Measurements from ENCODE around the gene SMPDL3B. TPM values are rescaled to one million over a fixed set of nuclear protein-coding genes. Genes with fewer than 3 reads are reported as not detected.

SMPDL3B gene
- total RNA-seq, 1 experiment from 2014 or later, result 11.7 TPM

DNA sequence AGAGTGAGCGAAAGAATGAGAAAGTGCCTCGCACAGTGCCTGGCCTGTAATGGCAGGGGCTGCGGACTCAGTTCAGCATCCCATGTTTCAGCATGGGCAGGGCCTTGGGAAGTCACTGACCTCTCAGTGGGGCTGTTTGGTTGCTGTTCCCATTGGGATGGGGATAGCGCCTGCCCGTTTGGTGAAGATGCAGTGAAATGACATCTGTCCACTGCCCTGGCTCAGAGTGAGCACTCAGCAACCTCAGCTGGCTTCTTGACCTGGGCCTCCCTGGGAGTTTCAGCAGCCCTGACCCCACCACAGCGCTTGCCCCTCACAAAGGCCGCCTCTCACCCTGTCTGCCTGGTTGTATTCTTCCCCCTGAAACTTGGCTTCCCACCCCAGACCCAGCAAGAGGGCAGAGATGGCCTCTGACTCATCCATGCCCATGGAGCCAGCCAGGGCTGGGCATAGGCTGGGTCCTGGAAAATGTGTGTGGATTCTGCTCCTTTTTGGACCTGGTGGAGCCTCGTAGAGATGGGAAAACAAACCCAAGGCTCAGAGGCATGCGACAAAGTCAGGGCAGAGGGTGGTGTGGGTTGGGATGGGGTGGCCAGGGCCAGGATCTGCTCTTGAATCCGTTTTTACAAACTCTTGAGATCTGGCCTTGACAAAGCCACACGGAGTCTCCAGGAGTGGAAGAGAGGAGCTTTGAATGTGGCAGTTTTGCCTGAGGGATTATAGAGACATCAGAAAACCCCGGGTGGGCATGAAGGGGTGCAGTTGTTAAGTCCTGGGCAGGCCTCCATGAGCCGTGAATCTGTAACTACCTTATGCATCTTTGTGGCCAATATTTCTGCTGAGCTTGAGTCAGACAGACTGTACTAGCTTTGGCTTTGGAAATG is 26.2 kb downstream of the SMPDL3B start:
- no TSS peak for BruUV-seq (replicated peaks)
- CTCF ChIA-PET, result no interaction called here
- H3K27me3 Mint-ChIP-seq (ENCODE audit: insufficient read depth, unreplicated experiment), result no peaks in the 10 kb centered on the region
- H3K27ac Mint-ChIP-seq (ENCODE audit: unreplicated experiment), result no peak overlapping the region
- intact Hi-C loops (cut with micrococcal nuclease; ENCODE audit: unreplicated experiment), result loop anchor here (5.0 kb wide), 1 partner anchor 104 kb away; no protein-coding TSS in a partner anchor
- H3K36me3 ChIP-seq (ENCODE audit: control insufficient read depth, insufficient read depth, low read length), result no peaks in the 10 kb centered on the region
- DNase-seq, result no peak
- H3K4me3 ChIP-seq (ENCODE audit: low read depth, low read length), result peak overlapping the region; percentile 63
- H3K4me1 Mint-ChIP-seq (ENCODE audit: low read depth, unreplicated experiment), result no peaks in the 10 kb centered on the region
- POLR2A ChIA-PET, result interaction anchor here (1.3 kb wide), 1 partner anchor 26 kb away, joined by 4 read pairs; the partner anchor contains the start of gene SMPDL3B
- TF ChIP-seq, protein P1, sequence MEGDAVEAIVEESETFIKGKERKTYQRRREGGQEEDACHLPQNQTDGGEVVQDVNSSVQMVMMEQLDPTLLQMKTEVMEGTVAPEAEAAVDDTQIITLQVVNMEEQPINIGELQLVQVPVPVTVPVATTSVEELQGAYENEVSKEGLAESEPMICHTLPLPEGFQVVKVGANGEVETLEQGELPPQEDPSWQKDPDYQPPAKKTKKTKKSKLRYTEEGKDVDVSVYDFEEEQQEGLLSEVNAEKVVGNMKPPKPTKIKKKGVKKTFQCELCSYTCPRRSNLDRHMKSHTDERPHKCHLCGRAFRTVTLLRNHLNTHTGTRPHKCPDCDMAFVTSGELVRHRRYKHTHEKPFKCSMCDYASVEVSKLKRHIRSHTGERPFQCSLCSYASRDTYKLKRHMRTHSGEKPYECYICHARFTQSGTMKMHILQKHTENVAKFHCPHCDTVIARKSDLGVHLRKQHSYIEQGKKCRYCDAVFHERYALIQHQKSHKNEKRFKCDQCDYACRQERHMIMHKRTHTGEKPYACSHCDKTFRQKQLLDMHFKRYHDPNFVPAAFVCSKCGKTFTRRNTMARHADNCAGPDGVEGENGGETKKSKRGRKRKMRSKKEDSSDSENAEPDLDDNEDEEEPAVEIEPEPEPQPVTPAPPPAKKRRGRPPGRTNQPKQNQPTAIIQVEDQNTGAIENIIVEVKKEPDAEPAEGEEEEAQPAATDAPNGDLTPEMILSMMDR (IDR thresholded peaks at IDR 0.05; ENCODE audit: insufficient read depth in 1 of 2, low read depth in 1 of 2, low read length in 1 of 2, severe bottlenecking in 1 of 2, unreplicated experiment in 1 of 2), result no peak
- no peaks in the 10 kb centered on the region for H3K9me3 ChIP-seq
- no peaks in the 10 kb centered on the region for H3K9me3 Mint-ChIP-seq (ENCODE audit: unreplicated experiment)
- no peaks in the 10 kb centered on the region for H3K27me3 ChIP-seq (replicated peaks; ENCODE audit: control insufficient read depth, insufficient read depth, low read length)
- H3K36me3 Mint-ChIP-seq (ENCODE audit: insufficient read depth, unreplicated experiment), result no peaks in the 10 kb centered on the region
- H3K4me1 ChIP-seq, result no peaks in the 10 kb centered on the region
- peak overlapping the region; percentile 77 for H3K4me3 Mint-ChIP-seq (ENCODE audit: unreplicated experiment)

DNA sequence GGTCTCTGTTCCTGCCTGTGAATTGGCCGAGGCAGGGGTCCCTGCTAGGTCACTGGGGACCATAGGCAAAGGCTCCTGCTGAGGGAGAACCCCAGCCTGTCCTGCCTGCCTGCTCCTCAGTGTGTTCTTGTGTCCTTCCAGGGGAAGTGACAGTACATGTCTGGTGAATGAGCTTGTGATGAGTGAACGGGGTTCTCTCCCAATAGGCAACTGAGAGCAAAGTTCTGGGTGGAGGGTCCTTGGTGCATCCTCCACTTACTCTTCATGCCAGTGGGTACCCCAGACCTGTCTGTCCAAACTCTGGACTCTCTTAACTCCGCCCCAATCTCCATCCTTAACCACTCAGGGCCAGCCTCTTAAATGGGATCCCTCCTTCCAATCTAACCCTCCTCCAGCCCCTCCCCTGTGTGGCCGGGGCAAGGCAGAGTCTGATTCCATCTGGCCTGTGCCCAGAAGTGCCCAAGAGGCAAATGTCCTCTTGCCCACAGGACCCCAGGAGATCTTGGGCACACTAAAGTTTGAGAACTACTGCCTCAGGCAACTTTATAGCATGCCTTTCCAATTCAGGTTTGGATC is 26.9 kb downstream of the SMPDL3B start:
- ChIA-PET POLR2A (no interaction called here), CTCF (no interaction called here)
- no peak overlapping the region for H3K27ac Mint-ChIP-seq (ENCODE audit: unreplicated experiment)
- Histone ChIP-seq H3K4me1 (no peaks in the 10 kb centered on the region), H3K27me3 (replicated peaks; ENCODE audit: control insufficient read depth, insufficient read depth, low read length) (no peaks in the 10 kb centered on the region), H3K9me3 (no peaks in the 10 kb centered on the region), H3K4me3 (ENCODE audit: low read depth, low read length) (no peak overlapping the region), H3K36me3 (ENCODE audit: control insufficient read depth, insufficient read depth, low read length) (no peaks in the 10 kb centered on the region)
- no peak for DNase-seq
- H3K36me3 Mint-ChIP-seq (ENCODE audit: insufficient read depth, unreplicated experiment), result peaks cover 4% of the 10 kb centered on the region
- no peaks in the 10 kb centered on the region for H3K9me3 Mint-ChIP-seq (ENCODE audit: unreplicated experiment)
- no peaks in the 10 kb centered on the region for H3K27me3 Mint-ChIP-seq (ENCODE audit: insufficient read depth, unreplicated experiment)
- intact Hi-C loops (cut with micrococcal nuclease; ENCODE audit: unreplicated experiment), result loop anchor here (5.0 kb wide), 1 partner anchor 104 kb away; no protein-coding TSS in a partner anchor
- TF ChIP-seq, protein P1 (IDR thresholded peaks at IDR 0.05; ENCODE audit: insufficient read depth in 1 of 2, low read depth in 1 of 2, low read length in 1 of 2, severe bottlenecking in 1 of 2, unreplicated experiment in 1 of 2), result no peak
- no peaks in the 10 kb centered on the region for H3K4me1 Mint-ChIP-seq (ENCODE audit: low read depth, unreplicated experiment)
- peak overlapping the region; percentile 40 for H3K4me3 Mint-ChIP-seq (ENCODE audit: unreplicated experiment)
- BruUV-seq (replicated peaks), result TSS peak; percentile 25

GRCh38 chr1:27963393-27963792 is 28.6 kb downstream of the SMPDL3B start:
- Histone ChIP-seq H3K4me3 (ENCODE audit: low read depth, low read length) (no peak overlapping the region), H3K9me3 (no peaks in the 10 kb centered on the region), H3K4me1 (no peaks in the 10 kb centered on the region), H3K27me3 (replicated peaks; ENCODE audit: control insufficient read depth, insufficient read depth, low read length) (no peaks in the 10 kb centered on the region), H3K36me3 (ENCODE audit: control insufficient read depth, insufficient read depth, low read length) (no peaks in the 10 kb centered on the region)
- ChIA-PET POLR2A (interaction anchor here (0.6 kb wide), 1 partner anchor 86 kb away, joined by 3 read pairs; no protein-coding TSS in a partner anchor), CTCF (no interaction called here)
- TF ChIP-seq, protein P1 (IDR thresholded peaks at IDR 0.05; ENCODE audit: insufficient read depth in 1 of 2, low read depth in 1 of 2, low read length in 1 of 2, severe bottlenecking in 1 of 2, unreplicated experiment in 1 of 2), result no peak
- H3K36me3 Mint-ChIP-seq (ENCODE audit: insufficient read depth, unreplicated experiment), result peaks cover 8% of the 10 kb centered on the region
- no peak for DNase-seq
- no peaks in the 10 kb centered on the region for H3K9me3 Mint-ChIP-seq (ENCODE audit: unreplicated experiment)
- BruUV-seq (replicated peaks), result no TSS peak
- no peaks in the 10 kb centered on the region for H3K27me3 Mint-ChIP-seq (ENCODE audit: insufficient read depth, unreplicated experiment)
- no peak overlapping the region for H3K27ac Mint-ChIP-seq (ENCODE audit: unreplicated experiment)
- intact Hi-C loops (cut with micrococcal nuclease; ENCODE audit: unreplicated experiment), result loop anchor here (5.0 kb wide), 1 partner anchor 106 kb away; no protein-coding TSS in a partner anchor
- no peak overlapping the region for H3K4me3 Mint-ChIP-seq (ENCODE audit: unreplicated experiment)
- H3K4me1 Mint-ChIP-seq (ENCODE audit: low read depth, unreplicated experiment), result no peaks in the 10 kb centered on the region
